GM21390 (cell line): Measurements from ENCODE around the gene CELSR3.

Experiments used
- ATAC-seq: cut with Tn5 transposase; IDR thresholded peaks from one replicate; pipeline ENCODE4 v1.9.1; 2021; ENCODE audit not compliant: unreplicated experiment

Gene CELSR3

GRCh38 chr3:48587686-48588085 lies 75.0 kb downstream of the CELSR3 start:
- ATAC-seq: no peak
